Activated naive CD4-positive, alpha-beta T cell (primary cell): ENCODE results near the gene TGFBI.

Experiments used
- DNase-seq, 4 experiments: peaks; one replicate each; lab custom pipeline; 2025; lab: John Stamatoyannopoulos, UW

Gene TGFBI

DNA sequence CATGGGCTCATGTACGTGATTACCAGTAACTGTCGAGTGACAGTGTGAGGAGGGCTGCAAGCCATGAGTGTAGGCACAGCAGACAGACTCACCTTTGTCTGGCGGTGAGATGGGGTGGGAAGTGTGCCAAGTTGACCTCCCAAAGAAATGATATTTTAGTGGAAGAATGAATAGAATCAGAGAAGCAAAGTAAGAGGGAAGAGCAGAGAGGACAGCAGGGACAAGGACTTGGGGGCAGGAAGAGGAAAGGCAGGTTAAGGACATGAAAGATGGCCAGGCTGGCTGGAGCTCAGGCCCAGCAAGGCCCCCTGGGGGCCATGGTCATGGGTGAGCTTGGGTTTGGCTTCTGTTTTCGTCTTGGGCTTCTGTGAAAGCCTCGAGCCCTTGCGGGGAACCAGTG, 20.2 kb downstream of the TGFBI start:
- no peak for DNase-seq

DNA sequence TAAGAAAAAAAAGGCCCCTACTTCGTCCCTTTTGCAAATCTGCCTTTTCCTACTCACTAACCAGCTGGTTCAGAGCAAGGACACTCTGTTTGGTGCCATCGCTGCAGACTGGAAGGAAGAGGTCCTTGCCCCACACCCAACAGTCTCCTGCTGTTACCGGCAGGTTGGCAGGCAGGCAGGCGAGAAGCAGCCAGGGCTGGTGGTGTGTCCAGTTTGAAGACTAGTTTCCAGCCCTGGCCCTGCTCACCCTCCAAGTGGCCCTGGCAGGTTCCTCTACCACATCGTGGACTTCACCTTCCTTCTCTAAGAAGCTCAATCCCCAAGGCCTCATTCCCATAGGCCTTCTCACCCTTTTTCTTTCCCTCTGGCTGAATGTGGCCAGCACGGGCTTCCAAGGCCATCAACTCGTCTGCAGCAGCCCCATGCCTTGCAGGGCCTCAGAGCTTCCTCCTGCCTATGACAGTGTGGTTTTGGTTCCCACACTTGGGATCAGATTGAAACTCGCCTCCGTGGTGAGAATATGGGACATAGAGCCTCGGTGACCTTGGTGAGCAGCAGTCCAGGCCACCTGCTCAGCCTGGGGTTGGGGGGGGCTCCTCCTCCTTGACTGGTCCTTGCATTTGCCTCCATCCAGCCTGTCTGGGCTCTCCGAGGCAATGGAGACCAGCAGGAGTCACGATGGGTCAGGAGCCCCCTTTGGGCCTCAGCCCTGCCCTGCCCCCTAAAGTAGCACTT, 22.9 kb downstream of the TGFBI start:
- DNase-seq, result no peak

DNA sequence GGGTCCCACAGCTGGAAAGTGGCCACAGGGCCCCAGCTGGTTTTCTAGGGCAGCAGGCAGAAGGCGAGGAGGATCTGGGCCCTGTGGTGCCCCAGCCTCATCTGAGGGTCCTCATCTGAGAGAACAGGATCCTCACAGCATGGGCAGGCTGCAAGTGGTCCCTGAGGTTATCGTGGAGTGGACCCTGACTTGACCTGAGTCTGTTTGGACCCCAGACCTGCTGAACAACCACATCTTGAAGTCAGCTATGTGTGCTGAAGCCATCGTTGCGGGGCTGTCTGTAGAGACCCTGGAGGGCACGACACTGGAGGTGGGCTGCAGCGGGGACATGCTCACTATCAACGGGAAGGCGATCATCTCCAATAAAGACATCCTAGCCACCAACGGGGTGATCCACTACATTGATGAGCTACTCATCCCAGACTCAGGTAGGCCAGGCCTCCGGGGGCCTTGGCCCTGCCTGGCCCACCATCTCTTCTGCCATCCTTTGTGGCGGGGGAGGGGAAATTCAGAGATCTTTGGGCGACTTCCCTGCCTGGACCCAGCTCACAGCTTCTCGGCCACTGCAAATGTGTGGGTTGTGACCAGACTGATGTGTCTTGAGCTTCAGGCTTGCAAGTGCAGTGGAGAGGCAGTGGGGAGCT, 24.0 kb downstream of the TGFBI start:
- no peak for DNase-seq

DNA sequence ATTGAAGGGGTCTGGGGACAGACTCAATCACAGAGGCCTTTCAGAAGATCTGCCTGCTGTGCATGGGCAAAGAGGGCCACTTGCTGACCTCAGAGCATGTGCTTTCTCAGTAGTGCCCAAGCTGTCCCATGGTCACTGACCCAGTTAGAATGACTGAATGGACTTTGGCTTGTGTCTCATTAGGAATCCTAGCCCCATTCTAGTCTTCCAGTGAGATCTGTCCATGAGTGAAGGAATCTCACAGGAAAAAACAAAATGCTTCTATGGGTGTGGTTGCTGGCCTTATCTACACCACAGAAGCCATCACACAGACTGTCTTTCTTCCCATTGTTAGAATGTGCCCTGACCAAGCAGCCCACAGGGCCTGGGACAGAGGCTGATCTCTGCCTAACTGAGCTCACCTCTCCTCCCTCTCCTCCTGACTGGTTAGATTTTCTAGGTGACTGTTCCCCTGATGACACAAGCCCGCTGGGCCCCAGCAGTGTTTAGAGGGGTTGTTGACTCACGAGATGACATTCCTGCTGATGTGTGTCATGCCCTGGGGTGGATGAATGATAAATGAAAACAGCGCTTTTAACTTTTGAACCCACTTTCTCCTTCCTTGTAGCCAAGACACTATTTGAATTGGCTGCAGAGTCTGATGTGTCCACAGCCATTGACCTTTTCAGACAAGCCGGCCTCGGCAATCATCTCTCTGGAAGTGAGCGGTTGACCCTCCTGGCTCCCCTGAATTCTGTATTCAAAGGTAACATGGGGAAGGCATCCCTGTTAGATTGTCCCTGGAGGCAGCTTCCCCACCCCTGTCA, 24.8 kb downstream of the TGFBI start:
- DNase-seq, result no peak

DNA sequence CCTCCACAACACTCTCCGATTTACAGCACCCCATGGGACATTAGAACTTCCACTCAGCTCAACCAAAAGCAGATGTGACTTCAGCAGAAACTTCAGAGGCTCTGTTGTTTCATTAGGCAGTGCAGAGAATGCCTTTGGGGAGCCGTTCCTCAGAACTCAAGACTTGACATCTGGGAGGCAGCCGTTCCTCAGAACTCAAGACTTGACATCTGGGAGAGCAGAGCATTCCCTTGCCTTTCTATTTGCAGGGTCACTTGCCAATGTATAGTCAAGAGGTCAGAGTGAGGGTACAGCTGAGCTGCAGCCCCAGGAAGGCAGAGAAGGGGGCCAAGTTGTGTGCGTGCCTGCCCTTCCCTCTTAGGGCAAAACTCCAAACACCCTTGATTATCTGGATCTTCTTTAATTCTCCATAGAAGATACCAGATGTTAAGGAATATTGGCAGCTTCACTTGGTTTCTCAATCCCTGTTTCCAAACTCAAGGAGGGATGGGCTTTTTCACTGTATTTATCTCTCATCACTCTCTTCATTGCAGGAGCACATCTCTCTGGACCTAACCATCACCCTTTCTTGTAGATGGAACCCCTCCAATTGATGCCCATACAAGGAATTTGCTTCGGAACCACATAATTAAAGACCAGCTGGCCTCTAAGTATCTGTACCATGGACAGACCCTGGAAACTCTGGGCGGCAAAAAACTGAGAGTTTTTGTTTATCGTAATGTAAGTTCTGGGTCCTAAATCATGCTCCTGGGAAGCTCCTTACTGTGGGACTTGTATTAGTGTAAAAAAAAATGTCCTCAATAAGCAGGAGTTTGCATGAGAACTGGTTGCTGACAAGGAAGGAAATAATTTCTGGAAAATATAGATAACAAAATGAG, 25.6 kb downstream of the TGFBI start:
- DNase-seq, result no peak

DNA sequence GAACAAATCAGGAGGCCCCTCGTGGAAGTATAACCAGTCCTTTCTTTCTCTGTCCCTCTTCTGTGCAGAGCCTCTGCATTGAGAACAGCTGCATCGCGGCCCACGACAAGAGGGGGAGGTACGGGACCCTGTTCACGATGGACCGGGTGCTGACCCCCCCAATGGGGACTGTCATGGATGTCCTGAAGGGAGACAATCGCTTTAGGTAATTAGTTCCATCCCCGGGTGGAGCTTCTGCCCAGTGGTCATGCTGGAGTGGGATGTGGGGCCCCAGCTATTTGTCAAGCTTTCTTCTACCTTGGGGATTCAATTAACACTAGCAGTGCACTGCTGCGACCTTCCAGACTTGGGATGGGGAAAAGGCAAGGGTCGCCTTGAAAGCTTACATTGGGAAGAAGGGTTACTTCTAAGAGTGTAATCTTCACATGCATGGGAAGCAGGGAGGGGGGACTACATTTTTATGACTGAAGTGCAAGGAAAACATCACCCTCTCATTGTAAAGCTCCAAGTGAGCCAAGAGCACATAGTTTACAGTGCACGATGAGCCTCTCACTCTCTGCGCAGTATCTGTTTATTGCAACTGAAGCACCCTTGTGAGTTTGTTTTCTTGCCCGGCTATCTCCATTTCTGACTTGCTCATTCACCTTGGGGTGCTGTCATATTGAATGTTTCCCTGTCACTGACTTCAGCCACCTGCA, 27.0 kb downstream of the TGFBI start:
- no peak for DNase-seq

DNA sequence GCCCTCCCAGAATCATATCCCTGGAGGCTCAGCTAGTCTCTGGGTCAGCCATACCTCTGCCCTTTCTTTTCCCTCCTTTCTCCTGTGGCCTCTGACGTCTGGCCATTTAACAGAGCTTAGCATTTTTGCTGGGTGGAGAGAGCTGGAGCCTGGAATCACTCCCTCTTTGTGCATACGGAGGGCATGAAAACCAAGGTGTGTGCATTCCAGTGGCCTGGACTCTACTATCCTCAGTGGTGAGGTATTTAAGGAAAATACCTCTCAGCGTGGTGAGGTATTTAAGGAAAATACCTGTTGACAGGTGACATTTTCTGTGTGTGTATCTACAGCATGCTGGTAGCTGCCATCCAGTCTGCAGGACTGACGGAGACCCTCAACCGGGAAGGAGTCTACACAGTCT, 27.5 kb downstream of the TGFBI start:
- no peak for DNase-seq

DNA sequence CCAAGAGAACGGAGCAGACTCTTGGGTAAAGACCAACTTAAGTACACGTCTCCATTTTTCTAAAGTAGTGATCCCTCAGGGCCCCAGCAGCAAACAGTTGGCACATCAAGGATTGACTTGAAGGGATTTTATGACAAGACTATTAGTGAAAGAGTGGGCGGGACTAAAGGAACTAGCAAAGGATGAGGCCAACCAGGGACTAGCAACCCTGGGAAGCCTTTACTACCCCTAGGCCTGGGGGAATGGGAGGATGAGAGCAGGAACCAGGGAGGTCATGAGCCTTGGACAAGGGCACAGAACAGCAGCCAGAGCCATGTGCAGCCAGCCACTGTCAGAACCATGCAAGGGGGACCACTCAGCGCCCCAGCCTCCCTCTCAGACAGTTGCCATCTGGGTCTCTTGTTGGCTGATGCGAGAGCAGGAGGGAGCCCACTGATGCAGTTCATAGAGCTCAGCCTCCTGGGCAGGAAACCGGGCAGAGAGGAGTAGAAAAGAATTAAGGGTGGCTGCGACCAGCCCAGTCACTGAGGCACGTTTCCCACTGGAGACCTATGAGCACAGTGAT, 28.1 kb downstream of the TGFBI start:
- no peak for DNase-seq

DNA sequence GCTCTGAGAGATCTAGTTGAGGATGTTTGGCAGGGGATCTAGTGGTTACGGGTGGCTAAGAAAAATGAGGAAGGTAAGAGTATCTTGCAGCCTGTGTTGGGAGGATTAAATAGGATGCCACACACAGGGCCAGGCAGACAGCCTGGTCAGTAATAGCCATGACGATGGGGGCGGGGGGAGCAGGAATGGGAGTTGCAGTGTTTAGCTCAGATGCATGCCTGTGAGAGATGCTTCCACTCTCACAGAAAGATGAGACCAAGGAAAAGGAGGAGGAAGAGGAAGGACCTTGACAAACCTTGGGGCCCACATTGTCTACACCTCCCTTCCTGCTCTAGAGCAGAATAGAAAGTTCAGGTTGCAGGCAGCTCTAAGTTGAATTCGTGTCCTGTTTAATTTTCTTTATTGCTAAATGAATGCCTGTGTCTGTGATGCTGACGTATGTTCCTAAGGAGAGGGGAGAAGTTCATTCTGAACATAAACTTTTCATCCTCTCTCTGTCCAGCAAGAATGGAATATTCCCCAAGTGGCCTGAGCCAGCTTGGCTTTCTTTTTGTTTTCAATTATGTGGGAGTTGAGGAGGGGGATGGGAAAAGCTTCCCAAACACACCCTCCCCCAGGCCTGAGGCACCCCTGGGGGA, 28.7 kb downstream of the TGFBI start:
- DNase-seq, result no peak

DNA sequence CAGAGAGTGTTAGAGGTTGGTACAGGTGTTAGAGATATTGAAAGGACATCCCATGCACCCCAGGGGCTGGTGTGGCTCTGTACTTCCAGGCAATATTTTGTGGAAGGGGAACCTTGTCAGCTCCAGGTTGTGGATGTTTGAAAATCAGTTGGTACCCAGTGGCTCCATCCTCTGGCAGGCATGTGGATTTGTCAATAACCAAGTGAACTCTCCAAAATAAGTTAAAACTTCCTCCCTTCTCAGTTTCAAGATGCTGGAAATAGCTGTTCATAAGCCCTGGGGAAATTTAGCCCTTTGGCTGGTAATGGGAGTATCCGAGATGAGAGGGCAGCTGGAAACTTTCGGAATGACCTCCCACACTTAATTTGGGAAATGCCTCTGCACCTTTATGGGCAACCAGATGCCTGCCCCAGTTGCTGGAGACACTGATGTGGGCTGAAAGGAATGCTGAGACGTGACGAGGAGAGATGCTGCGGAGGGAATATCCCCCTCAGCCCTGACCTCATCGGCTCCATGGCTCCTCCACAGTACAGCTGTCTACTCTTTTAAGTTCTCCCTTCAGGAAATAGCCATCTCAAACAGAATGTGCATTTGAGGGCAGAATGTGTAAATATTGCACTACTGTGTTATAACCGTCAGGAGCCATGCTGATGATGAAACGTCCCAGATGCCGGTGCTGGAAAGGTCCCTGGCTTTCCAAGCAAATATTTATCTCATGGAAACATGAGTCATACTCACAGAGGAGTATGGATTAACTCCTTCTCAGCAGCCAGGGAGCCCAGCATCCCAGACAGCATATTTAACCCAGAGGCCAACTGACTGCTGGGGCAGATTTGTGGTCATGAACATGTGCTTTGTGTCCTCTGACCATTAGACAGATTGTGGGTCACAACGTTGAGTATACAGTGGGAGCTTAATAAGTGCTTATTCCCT, 29.5 kb downstream of the TGFBI start:
- DNase-seq, result no peak

DNA sequence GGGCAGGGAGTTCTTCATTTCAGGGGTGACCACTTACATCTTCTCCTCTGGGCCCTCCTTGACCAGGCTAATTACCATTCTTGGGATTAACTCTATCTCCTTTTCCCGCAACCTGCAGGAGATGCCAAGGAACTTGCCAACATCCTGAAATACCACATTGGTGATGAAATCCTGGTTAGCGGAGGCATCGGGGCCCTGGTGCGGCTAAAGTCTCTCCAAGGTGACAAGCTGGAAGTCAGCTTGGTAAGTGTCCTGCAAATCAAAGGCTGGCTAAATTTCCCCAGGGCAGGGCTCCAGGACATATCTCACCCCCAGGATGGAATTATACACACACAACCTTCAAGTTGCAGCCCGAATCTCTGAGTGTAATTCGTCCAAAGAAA, 30.2 kb downstream of the TGFBI start:
- no peak for DNase-seq

DNA sequence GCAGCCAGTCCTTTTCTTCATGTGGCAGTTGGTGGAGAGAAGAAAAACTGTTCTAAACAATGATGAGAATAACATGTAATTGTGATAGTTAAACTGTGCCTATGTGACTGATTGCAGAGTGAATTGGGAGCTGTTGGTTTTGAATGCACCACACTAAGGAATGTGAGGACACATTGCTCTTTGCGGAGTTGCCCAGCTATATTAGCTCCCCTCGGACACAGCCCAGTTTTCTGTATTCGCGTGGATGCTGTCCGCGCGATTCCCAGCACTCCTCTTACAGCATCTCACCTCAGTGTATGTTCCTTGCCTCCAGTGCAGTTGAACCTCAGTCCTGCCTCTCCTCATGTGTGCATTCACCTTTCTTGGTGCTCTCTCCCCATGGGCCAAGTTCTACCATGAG, 32.2 kb downstream of the TGFBI start:
- no peak for DNase-seq

DNA sequence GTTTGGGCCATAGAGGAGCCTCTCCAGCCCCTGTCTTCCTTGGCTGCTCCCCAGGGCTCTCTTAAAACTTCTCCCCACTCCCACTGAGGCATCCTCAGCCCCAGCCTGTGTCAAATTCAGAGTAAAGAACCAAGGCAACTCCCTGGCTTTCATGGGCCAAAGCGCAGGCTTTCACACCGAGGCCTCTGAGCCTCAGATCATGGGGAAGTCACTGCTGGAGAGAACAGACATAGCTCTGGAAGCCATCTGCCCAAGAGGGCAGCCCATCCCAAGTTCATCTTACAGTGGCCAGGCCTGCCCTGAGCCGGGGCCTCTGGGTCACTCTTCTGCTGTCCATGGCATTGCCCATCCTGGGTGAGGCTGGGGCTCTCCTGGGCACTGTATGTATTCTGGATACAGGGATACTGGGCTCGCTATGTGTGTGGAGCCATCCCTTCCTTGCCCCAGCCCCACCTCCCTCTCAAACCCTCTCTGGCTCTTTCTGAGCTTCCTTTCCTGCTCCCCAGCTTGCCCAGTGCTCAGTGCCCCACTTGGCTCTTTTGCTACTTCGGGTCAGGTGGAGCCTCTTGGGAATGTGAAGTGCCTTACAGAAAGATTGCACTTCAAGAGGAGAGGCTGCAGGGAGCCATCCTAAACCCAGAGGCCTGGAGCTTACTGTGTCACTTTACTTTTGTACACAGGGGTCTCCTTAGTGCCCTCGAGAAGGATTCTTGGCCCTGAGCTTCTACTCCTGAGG, 33.0 kb downstream of the TGFBI start:
- no peak for DNase-seq

DNA sequence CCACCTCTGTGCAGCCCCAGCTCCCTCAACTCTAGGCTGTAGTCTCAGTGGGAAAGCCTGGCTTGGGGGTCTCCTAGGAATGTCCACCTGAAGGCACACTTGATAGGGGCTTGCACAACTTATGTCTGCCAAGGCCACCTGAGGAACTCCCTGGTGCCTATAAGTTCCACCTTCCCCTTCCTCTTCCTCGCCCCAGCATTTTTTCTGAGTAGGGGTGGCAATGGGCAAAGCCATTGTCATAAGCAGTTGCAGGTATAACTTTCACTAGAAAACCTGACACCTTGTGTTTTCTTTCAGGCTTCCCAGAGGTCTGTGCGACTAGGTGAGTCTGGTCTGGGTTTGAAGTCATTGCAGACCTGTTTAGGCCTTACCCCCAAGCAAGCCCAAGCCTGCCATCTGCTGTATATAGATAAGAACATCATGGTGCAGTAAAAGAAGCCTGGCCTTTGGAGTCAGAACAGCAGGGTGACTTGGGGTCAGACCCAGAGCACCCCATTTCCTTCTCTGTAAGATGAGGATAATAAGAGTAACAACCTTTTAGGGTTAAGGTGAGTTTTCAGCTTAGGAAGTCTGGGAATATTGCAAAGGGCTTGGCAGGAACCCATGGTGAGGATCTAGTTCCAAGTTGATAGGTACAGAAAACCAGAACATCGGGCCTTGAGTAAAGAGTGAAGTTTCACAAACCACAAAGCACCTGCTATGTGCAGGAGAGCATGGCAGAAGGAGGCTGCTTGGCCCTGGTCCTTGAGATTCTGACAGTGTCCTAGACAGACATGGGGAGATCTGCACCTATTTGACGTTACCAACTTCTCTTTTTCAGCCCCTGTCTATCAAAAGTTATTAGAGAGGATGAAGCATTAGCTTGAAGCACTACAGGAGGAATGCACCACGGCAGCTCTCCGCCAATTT, 33.8 kb downstream of the TGFBI start:
- no peak for DNase-seq

DNA sequence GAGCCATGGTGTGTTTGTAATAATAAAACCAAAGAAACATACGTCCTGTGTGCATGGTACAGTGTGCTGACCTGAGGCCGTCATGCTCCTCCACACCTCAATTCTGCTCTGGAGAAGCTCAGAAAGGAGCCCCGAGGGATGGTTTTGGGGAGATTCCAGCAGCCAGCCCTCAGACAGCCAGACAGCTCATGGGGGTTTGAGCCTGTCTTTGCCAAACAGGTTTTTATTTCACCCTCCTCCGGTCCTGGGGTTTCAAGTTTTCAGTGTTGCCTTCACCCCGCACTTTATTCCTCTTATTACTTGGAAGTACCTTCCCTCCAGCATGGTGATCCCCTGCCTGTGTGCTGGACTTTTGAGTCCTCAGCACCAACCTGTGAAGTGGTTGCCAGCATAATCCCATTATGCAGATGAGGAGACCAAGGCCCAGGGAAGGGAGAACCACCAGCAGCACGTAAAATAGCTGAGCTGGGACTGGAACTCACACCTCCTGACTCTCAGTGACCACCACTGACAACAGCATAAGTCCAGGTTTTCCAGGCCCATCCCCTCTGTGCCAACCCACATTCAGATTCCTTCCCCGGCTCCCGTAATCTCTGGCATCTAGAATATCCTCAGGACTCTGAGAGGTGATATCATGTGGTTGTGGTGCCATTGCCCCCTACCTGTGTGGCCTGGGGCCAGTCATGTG, 35.1 kb downstream of the TGFBI start:
- no peak for DNase-seq

DNA sequence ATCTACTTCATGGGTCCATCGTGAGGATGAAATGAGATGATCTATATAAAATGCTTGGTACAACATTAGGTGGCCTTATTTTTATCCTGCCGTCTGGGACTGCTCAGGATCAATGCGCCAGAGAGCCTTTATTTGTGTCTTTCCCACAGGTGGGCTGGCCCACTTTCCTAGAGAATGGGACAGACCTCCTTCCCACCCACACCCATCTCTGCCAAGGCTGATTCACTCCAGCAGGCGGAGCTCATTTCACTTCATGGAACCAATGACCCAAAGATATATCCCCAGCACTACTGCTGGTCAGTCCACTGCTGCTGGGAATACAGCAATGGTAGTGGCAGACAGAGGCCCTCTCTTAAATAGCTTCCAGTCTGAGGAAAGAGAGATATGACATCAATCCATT, 35.7 kb downstream of the TGFBI start:
- DNase-seq, result no peak

DNA sequence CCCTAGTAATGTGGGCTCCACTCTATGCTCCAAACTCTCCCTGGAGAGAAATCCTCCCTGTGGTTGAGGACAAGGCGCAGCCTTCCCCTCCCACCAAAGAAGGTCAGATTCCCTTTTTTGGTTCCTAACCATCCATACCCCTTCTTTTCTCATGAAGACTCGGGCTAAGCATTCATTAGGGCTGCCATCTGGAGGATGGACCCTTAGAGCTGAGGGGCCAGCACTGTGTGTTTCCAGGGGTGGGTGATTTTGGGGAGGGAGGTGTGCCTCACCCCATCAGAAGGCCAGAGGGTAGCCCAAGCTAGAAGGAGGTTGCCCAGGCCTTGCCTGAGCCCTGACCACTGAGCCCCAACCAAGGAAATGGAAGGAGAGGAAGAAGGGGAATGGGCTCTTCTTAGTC, 36.8 kb downstream of the TGFBI start:
- DNase-seq, result no peak
